Stimulated activated CD8-positive, alpha-beta memory T cell treated with anti-CD3 and anti-CD28 coated beads, Interleukin-7, amount 100 ng/mL, for 1 hour (primary cell): ENCODE data around the gene SHISA5.
A peak's percentile ranks its signal among the peaks of the same experiment; 100 is the strongest.
"Not testable (repeated sequence)": the region's sequence is repeated elsewhere in the genome, so short reads cannot be mapped to it uniquely, and the experiment has no call there.

ENCODE experiments used
- DNase-seq, 2 donors: peaks; one replicate each; pipeline ENCODE4 v3.0.0-alpha.2; 2020; ENCODE audit warnings: low read depth in 2 of 2

The SHISA5 gene

GRCh38 chr3:48519277-48519643 is 15.3 kb upstream of the SHISA5 start:
- no peak for DNase-seq

DNA sequence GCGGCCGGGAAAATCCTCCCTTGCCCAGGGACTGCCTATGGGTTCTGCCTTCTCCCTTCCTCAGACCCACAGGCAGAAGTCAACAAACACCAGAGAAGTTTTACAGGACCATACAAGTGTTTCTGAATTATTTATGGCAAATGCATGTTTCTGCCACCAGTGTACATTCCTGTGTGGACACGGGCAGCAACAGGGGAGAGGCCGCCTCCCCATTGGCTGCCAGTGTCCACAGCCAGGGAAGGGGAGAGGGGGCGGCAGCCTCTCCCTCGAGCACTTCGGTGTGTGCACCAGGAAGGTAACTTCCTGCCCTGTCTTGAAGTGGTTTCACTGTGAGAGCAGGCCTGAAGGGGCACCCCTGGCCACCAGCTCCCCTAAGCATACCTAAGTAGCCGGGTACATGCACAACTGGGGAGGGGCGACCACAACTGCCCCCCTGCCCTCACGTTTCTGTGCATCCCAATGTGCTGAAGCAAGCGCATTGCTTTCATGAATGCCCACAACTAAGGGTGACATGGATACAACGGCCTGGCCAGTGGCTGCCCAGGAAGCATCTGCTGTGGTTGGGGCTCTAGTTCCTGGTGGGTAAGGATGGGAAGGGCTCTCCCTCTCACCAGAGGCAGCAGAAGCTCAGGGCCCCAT is 14.8 kb upstream of the SHISA5 start:
- no peak for DNase-seq

GRCh38 chr3:48518069-48518468 is 14.1 kb upstream of the SHISA5 start:
- no peak for DNase-seq

DNA sequence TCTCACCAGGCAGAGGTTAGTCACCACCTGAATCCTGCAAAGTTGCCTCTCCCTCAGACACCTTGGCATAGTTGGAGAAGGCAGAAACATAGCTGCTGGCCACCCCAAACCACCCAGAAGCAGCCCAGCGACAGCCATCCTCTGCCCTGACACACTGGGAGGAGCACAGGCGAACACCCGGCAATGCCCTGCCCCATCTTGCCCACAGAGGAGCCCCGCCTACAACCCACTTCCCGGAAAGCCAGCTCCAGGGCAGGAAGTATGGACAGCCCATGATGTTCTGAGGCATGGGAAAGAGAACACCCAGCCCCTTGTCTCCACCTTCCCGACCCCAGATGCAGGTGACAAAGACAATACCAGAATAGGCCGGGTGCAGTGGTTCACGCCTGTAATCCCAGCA is 12.6 kb upstream of the SHISA5 start:
- no peak for DNase-seq

- no peak for DNase-seq
These were observed 10.7 kb upstream of the SHISA5 start for GRCh38 chr3:48514431-48515227.

DNA sequence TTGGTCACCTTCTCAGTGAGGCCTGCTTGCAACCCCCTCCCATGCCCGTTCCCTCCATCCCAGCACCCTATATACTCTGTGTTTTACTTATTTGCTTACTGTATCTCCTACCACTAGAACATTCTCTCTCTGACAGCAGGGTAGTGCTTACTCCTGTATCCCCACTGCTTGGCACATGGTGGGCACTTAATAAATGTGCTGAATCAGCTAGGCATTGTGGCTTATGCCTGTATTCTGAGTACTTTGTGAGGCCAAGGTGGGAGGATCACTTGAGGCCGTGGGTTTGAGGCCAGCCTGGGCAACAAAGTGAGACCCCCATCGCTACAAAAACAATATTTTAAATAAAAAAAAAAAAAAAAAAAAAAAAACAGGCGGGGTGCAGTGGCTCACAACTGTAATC is 7.6 kb upstream of the SHISA5 start:
- DNase-seq, result no peak

DNA sequence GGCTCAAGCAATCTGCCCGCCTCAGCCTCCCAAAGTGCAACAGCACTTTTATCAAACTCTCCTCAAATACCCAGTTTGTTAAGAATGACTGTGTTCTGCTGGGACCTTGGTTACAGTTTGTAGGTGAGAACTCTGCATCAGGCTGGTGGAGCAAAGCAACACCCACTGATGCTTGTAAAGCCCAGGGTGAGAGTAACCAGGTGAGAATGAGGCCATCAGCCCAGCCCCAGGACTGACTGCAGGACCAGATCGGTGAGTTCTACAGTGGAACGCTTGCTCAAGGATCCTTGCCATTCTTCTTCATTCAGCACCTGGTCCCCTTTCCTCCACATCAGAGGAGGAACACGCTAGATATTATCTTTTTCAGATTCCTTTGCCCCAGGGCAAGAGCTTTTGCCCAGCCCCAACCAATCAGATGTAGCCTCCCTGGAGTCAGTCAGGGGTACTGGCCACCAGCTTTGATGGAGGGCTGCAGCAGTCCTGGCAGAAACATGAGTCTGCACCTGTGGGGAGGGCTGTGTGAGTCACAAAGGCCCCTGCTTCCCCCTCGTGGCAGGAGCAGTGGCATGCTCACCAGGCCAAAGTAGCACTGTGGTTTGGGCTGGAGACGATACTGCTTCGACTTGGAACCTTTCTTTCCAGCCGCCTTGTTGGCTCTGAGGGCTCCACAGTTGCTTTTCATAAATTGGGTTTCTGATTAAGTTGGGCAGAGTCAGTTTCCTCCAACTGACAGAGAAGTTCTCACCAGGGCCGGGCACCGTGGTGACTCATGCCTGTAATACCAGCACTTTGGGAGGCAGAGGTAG is 3.5 kb upstream of the SHISA5 start:
- DNase-seq, result peak; percentile 53 to 58

GRCh38 chr3:48505968-48506504 is 2.1 kb upstream of the SHISA5 start:
- no peak for DNase-seq

DNA sequence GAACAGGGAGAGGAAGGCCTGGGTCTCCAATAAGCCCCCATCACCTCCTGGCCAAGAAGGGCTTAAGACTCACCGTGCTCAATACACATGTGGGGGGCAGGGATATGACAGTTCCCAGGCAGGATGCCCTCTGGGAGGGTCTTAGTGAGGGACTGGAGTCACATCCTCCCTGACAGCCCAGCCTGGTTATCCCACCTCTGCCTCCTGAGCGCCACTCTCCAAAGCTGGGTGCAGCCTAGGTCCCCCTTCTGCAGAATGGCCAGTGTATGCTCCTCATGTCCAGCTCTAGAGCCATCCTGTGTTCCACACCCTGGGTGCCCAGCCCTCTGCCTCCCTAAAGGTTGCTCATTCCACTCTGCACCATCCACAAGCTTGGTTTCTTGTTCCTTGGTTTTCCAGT is 1.2 kb upstream of the SHISA5 start:
- DNase-seq, result no peak

- no peak for DNase-seq
These were observed 448 bp downstream of the SHISA5 start for GRCh38 chr3:48503401-48504050.

DNA sequence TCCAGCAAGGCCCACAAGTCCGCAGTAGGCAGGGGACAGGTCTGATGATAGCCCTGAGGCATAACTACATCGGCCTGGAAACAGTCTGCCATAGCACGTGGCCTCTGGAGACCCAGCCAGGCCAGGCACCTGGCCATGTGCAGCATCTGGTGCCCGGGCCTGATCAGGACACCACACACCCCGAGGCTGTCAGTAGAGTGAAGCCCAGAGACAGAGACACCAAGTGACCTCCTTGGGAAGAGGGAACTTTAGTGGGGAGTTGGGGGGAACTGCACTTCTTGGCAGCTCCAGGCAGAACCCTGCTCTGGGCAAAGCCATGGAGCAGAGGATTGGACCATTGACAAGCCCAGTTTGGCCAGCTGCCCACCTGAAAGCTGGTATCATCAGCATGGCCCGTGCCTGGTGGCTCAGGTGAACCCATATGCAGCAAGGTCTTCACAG is 1.2 kb downstream of the SHISA5 start:
- DNase-seq, result no peak

- DNase-seq, result no peak
These were observed 1.9 kb downstream of the SHISA5 start for GRCh38 chr3:48502121-48502520.

GRCh38 chr3:48501196-48501595 is 2.8 kb downstream of the SHISA5 start:
- DNase-seq, result no peak

DNA sequence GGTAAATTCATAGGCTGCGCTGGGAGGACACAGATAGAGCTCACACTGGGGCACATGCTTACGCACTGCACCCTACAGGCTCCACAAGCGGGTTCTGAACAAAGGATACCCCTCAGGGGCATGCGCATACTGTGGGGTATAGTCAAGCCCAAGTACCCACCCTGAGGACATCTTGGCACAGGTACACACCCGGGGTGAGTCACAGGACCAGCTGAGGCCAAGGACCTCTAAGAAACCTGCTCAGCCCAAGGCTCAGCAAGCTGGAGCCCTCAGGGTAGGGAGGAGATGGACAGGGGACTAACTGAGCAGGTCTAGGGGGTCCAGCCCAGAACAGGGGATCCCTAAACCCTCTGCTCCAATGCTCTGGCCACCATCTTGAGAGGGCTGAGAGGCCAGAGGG is 3.3 kb downstream of the SHISA5 start:
- no peak for DNase-seq

DNA sequence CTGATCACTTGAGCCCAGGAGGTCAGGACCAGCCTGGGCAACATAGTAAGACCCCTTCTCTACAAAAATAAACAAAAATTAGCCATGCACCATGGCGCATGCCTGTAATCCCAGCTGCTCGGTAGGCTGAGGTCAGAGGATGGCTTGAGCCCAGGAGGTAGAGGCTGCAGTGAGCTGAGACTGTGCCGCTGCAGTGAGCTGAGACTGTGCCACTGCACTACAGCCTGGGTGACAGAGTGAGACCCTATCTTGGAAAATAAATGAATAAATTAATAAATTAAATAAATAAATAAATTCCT is 10.8 kb downstream of the SHISA5 start:
- DNase-seq, result no peak

DNA sequence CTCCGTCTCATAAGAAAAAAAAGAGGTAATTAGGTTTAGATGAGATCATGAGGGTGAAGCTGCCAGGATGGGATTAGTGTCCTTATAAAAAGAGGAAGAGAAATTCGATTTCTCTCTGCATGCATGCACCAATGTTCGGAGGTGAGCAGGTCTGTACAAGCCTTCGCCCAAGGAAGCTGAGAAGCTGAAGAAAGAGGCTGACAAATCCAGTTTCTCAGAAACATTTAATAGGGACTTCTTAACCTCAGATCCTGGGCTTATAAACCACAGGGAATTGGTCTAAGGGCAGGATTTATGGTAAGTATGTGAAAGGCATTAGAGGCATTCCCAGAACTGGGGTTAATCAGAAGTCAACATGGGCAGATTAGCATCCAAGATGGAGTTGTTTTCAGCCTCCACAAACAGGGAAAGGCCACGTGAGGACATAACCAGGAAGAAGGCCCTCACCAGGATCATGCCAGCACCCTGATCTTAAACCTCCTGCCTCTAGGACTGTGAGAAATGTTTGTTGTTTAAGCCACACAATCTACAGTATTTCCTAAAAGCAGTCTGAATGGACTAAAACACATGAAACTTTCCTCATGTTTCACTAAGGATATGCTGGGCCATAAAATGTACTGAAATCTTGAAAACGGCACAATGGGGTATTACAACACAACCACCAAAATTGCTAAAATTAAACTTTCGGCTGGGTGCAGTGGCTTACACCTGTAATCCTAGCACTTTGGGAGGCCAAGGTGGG is 11.3 kb downstream of the SHISA5 start:
- DNase-seq, result no peak

GRCh38 chr3:48486952-48487351 is 17.0 kb downstream of the SHISA5 start:
- no peak for DNase-seq

DNA sequence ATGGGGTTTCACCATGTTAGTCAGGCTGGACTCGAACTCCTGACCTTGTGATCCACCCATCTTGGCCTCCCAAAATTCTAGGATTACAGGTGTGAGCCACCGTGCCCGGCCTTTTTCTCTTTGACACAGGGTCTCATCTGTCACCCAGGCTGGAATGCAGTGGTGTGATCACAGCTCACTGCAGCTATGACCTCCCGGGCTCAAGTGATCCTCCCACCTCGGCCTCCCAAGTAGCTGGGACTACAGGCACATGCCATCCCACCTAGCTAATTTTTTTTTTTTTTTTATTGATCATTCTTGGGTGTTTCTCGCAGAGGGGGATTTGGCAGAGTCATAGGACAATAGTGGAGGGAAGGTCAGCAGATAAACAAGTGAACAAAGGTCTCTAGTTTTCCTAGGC is 21.2 kb downstream of the SHISA5 start:
- not testable (repeated sequence) for DNase-seq

DNA sequence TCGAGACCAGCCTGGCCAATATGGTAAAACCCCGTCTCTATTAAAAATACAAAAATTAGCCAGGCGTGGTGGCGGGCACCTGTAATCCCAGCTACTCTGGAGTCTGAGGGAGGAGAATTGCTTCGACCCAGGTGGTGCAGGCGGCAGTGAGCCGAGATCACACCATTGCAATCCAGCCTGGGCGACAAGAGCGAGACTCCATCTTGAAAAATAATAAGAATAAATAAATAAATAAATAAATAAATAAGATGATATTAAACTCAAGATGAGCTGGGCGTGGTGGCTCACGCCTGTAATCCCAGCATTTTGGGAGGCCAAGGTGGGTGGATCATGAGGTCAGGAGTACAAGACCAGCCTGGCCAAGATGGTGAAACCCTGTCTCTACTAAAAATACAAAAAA is 23.1 kb downstream of the SHISA5 start:
- DNase-seq, result not testable (repeated sequence)

DNA sequence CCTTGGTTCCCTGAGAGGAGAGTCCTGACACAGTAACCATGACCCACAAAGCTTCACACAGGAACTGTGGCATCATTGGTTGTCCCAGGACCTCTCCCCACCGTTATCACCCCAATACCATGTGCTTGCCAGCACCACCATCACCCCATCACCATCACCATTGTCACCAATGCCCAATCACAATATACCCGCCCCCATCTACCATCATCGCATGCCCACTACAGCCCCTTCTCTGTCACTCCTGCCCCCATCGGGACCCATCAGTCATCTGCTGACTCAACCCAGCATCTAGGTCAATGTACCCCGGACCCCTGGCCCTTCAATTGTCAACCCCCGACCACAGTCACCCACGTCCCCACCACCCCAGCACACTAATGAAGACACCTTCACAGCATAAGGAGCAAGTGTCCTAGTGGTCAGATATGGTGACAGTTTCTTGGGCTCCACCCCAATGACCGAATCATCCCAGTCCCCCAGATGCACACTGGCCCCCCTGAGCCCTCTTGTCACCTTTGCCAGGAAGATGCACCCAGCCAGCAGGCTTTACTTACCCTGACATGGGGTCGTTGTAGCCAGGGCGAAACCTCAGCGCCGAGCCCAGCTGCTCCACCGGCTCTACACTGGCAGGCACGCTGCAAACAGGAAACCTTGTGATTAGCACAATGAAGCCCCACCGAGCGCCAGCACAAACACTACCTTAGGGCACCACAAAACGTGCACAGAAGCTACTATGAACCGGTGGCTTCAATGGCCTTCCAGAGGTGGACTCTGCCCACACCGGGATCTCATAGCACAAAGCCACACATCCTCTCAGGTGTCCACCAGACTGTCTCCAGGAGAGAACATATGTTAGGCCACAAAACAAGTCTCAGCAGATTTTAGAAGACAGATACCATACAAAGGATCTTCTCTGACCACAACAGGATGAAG is 25.1 kb downstream of the SHISA5 start:
- DNase-seq, result peak in 1 of 2 donors; percentile 34
